HUES48 (cell line): ENCODE results near the gene KRTAP5-4.
"Not testable (repeated sequence)": the region's sequence is repeated elsewhere in the genome, so short reads cannot be mapped to it uniquely, and the experiment has no call there.

Experiments used
- H3K27ac ChIP-seq: one replicate; pipeline ENCODE4 v1.7.0; 2013; ENCODE audit warnings: low read depth, low read length, inconsistent platforms
- H3K27me3 ChIP-seq: 2 replicates; pipeline ENCODE4 v1.6.1; 2013; ENCODE audit warnings: mild to moderate bottlenecking, low read length; ENCODE audit not compliant: control insufficient read depth, insufficient read depth
- H3K36me3 ChIP-seq: 2 replicates; pipeline ENCODE4 v1.6.1; 2013; ENCODE audit warnings: low read length; ENCODE audit not compliant: control insufficient read depth, insufficient read depth
- H3K4me1 ChIP-seq: 2 replicates; pipeline ENCODE4 v1.6.1; 2013; ENCODE audit warnings: mild to moderate bottlenecking, low read length; ENCODE audit not compliant: control insufficient read depth, insufficient read depth
- H3K4me3 ChIP-seq: 2 replicates; pipeline ENCODE4 v1.5.1; 2013; ENCODE audit warnings: mild to moderate bottlenecking, low read depth, low read length
- H3K9ac ChIP-seq: 2 replicates; pipeline ENCODE4 v1.6.1; 2013; ENCODE audit warnings: mild to moderate bottlenecking, low read depth, low read length, moderate library complexity
- H3K9me3 ChIP-seq: 2 replicates; pipeline ENCODE4 v1.6.1; 2013; ENCODE audit warnings: low read length; ENCODE audit not compliant: control insufficient read depth, insufficient read depth

Gene KRTAP5-4

DNA sequence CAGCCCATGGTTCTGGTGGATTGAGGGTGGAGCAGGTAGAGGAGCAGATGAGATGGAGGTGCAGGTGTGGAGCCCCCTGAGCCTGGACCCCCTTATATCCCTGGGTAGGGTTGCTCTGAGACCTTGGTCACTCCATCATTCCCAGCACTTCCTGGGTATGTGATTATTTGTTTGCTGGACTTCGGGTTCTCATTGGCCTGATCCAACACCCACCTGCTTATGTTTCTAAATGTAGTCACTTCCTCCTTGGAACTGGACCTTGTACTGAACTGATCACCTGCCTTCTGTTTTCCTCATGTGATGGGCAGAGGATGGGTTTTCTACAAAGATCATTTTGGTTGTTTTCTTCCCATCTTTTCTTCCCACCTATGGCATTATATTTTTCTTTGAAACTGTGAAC lies at the start of gene KRTAP5-4:
KRTAP5-4 (minus strand) TSS at position 53 of the 400 bp plus-strand sequence; CDS start at position 8, 45 bp downstream.
- Histone ChIP-seq H3K36me3 (no peaks in the 10 kb centered on the region), H3K4me3 (no peak within 1 kb of the TSS), H3K9ac (no peak within 1 kb of the TSS), H3K4me1 (no peaks in the 10 kb centered on the region), H3K27ac (no peak within 1 kb of the TSS), H3K9me3 (no peaks in the 10 kb centered on the region), H3K27me3 (peaks cover under 1% of the 10 kb centered on the region; the same call in 1 of the 2 replicates)

DNA sequence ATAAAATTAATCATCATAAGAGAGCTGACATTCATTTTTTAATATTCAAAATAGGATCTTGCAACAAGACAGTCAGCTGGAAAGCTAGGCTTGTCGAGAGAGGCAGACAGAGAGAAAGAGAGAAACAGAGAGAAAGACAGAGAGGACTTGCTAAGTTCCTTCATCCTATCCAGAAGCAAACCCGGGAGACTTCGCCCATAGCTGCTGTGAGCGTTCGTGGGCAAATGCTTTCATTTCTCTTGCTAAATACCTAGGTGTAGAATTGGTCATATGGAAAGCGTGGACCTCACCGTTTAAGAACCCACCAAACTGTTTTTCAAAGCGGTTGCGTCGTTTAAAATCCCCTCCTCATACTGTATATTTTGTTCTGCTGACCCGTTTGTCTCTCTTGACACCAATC lies 49.7 kb upstream of the KRTAP5-4 start:
- Histone ChIP-seq H3K36me3 (no peaks in the 10 kb centered on the region), H3K4me1 (no peaks in the 10 kb centered on the region), H3K4me3 (no peak overlapping the region), H3K9me3 (no peaks in the 10 kb centered on the region), H3K27me3 (peaks cover 3% of the 10 kb centered on the region; the same call in 1 of the 2 replicates), H3K27ac (no peak overlapping the region), H3K9ac (no peak overlapping the region)

GRCh38 chr11:1670905-1671371 lies 49.0 kb upstream of the KRTAP5-4 start:
- no peaks in the 10 kb centered on the region for H3K36me3 ChIP-seq
- H3K9me3 ChIP-seq = no peaks in the 10 kb centered on the region
- no peak overlapping the region for H3K27ac ChIP-seq
- H3K4me1 ChIP-seq = no peaks in the 10 kb centered on the region
- peaks cover 3% of the 10 kb centered on the region; the same call in 1 of the 2 replicates for H3K27me3 ChIP-seq
- no peak overlapping the region for H3K9ac ChIP-seq
- no peak overlapping the region for H3K4me3 ChIP-seq

- not testable (repeated sequence) for H3K4me3 ChIP-seq, H3K27me3 ChIP-seq, H3K36me3 ChIP-seq, H3K27ac ChIP-seq, H3K9me3 ChIP-seq, H3K4me1 ChIP-seq, H3K9ac ChIP-seq
Measured at GRCh38 chr11:1670457-1670856, 48.5 kb upstream of the KRTAP5-4 start.

DNA sequence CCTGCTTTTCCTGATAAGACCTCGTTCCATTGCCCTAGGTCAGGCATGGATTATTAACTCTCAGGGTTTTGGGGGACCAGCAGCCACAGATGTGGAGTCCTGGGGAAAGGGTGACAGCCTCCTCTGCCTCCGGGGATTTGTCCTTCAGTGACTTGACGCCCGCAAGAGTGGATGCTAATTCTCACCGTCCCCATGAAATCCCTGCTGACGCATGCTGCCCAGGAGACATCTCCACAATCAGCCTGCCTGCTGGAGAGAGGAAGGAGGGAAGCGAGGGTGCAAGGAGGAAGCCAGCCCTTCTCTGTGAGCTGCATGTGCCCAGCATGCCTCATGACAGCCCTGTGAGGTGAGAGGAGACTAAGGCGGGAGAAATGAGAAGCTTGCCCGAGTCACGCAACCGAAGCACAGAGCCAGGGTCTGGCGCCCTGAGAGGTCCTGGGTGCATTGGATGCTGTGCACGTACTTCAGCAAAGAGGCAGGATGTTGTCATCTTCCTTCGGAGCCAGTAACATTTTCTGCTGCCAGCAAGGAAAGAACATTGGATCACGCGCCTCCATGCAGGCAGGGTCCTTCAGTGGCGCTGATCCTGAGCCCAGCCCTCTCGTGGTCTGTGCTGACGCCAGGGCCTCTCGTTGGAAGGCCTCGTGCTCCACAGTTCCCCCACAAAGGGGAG lies 47.7 kb upstream of the KRTAP5-4 start:
- no peaks in the 10 kb centered on the region for H3K36me3 ChIP-seq
- H3K9ac ChIP-seq = no peak overlapping the region
- H3K4me1 ChIP-seq = no peaks in the 10 kb centered on the region
- no peak overlapping the region for H3K27ac ChIP-seq
- no peak overlapping the region for H3K4me3 ChIP-seq
- no peaks in the 10 kb centered on the region for H3K9me3 ChIP-seq
- H3K27me3 ChIP-seq = peaks cover 3% of the 10 kb centered on the region; the same call in 1 of the 2 replicates

GRCh38 chr11:1668911-1669473 lies 47.1 kb upstream of the KRTAP5-4 start:
- H3K27me3 ChIP-seq = peaks cover 3% of the 10 kb centered on the region; the same call in 1 of the 2 replicates
- no peak overlapping the region for H3K9ac ChIP-seq
- no peaks in the 10 kb centered on the region for H3K36me3 ChIP-seq
- H3K4me1 ChIP-seq = no peaks in the 10 kb centered on the region
- no peaks in the 10 kb centered on the region for H3K9me3 ChIP-seq
- H3K4me3 ChIP-seq = no peak overlapping the region
- no peak overlapping the region for H3K27ac ChIP-seq

DNA sequence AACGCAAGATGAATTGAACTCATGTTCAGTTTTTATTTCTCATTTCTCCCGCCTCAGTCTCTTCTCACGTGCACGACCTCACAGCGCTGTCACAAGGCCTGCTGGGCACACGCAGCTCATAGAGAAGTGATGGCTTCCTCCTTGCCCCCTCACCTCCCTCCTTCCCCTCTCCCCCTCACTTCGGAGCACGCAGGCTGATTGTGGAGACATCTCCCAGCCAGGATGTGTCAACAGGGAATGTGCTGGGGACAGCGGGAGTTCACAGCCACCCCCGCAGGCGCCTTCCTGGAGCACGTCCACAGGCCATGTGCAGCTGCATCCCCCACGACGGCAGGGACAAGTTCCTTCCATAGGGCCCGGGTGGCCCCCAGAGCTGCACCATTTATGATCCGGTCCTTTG lies 46.0 kb upstream of the KRTAP5-4 start:
- Histone ChIP-seq H3K9me3 (no peaks in the 10 kb centered on the region), H3K27me3 (peaks cover 3% of the 10 kb centered on the region; the same call in 1 of the 2 replicates), H3K4me1 (no peaks in the 10 kb centered on the region), H3K9ac (no peak overlapping the region), H3K27ac (no peak overlapping the region), H3K4me3 (no peak overlapping the region), H3K36me3 (no peaks in the 10 kb centered on the region)

DNA sequence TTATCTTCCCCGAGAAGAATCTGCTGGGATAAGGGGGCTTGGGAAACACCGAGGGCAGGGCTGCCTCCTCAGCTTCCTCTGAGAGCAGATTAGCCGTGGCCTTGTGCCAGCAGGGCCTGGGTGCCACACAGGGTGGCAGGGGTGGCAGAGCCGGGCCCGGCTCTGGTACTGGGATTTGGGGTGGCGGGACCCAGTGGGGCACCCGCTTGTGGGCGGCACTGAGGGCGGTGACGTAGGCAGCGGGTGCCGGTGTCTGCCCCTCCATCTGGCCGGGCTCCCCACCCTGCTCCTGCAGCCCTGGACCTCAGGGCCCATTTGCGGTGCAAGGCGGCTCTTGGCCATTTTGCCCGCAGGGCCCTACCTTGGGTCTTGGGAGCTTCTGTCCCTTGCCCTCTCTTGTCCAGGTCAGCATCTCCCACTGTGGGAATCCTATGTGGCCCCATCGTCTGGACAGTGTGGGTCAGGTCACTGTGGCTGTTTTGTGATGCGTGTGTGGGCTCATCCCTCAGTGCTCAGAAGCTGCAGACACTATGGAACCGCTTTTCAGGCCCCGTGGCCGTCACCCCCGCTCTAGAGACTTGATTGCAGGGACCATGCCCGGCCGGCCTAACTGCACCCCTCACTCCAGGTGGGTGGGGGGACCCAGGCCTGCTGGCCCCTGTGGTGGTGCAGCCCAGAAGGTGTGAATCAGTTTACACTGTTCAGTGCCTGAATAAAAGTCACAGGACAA lies 45.3 kb upstream of the KRTAP5-4 start:
- Histone ChIP-seq H3K36me3 (no peaks in the 10 kb centered on the region), H3K27me3 (peaks cover 3% of the 10 kb centered on the region; the same call in 1 of the 2 replicates), H3K9ac (no peak overlapping the region), H3K4me3 (no peak overlapping the region), H3K27ac (no peak overlapping the region), H3K9me3 (no peaks in the 10 kb centered on the region), H3K4me1 (no peaks in the 10 kb centered on the region)

DNA sequence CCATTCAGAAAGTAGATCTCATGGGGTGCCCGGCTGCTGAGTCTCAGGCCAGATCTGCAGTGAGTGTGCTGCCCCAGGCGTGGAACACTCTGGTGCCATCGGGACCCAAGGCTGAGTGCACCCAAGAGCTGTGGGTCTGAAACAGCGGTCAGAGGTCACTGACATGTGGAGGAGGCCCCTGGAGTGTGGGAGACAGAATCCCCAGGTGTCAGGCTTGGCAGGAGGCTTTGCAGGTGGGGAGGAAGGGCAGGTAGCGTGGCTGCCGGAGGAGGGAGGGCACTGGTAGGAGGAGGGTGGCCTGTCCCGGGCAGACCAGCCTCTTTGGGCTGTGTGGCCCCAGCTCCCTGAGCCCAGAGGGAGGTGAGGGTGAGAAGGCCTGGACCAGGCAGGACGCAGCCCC lies 43.4 kb upstream of the KRTAP5-4 start:
- H3K27me3 ChIP-seq = peaks cover 3% of the 10 kb centered on the region; the same call in 1 of the 2 replicates
- H3K4me1 ChIP-seq = no peaks in the 10 kb centered on the region
- no peak overlapping the region for H3K9ac ChIP-seq
- H3K27ac ChIP-seq = no peak overlapping the region
- H3K36me3 ChIP-seq = no peaks in the 10 kb centered on the region
- H3K9me3 ChIP-seq = no peaks in the 10 kb centered on the region
- H3K4me3 ChIP-seq = no peak overlapping the region

DNA sequence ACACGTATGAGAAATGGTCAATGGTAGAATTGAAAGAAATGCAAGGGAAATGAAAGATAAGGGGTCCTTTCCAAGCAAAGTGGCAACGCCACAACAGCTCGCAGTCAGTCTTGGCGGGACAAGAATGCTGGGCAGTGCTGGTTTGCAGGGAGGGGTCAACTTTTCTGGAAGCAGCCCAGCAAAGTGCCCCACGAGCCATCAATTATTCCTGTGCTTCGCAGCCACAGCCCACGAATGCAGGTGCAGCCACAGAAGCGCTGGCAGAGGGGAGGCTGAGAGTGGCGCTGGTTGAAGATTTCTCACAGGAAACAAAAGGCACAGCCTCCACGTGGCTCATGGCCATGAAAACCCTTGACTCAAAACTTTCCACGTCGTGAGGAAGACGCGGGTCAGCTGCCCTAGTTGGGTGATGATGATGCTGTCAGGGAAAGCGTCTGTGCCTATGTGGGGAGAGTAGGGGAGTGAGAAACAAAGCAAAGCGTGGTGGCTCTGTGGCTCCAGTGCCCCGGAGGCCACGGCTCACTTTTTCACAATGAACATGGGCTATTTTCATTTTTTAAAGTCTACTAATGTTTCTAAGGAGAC lies 40.9 kb upstream of the KRTAP5-4 start:
- not testable (repeated sequence) for H3K36me3 ChIP-seq, H3K4me3 ChIP-seq, H3K27ac ChIP-seq, H3K9me3 ChIP-seq, H3K9ac ChIP-seq, H3K4me1 ChIP-seq, H3K27me3 ChIP-seq
